H9 (cell line): ENCODE measurements around the gene KCNMA1. TPM values are rescaled to one million over a fixed set of nuclear protein-coding genes. Genes with fewer than 3 reads are reported as not detected.

Experiments used
- DNase-seq: peaks from one replicate; pipeline ENCODE4 v3.0.0-alpha.2; 2017
- H2AFZ ChIP-seq: one replicate; pipeline ENCODE4 v1.6.1; 2013; ENCODE audit warnings: mild to moderate bottlenecking, low read length, control low read depth, moderate library complexity
- H2AK5ac ChIP-seq: 2 replicates; pipeline ENCODE4 v1.6.1; 2013; ENCODE audit warnings: low read length, control low read depth, mixed read lengths; ENCODE audit not compliant: insufficient read length
- H2BK120ac ChIP-seq: one replicate; pipeline ENCODE4 v1.6.1; 2013; ENCODE audit warnings: low read depth, mild to moderate bottlenecking, low read length, control low read depth, inconsistent platforms; ENCODE audit not compliant: poor library complexity, severe bottlenecking
- H2BK12ac ChIP-seq: 2 replicates; pipeline ENCODE4 v1.6.1; 2013; ENCODE audit warnings: low read length, control low read depth, mixed read lengths, low read depth; ENCODE audit not compliant: insufficient read length
- H2BK15ac ChIP-seq: 2 replicates; pipeline ENCODE4 v1.6.1; 2013; ENCODE audit warnings: low read depth, low read length, control low read depth
- H2BK20ac ChIP-seq: one replicate; pipeline ENCODE4 v1.6.1; 2013; ENCODE audit warnings: low read depth, mild to moderate bottlenecking, low read length, control low read depth, inconsistent platforms; ENCODE audit not compliant: poor library complexity, severe bottlenecking
- H2BK5ac ChIP-seq: 2 replicates; pipeline ENCODE4 v1.6.1; 2013; ENCODE audit warnings: low read length, control low read depth, mixed read lengths; ENCODE audit not compliant: insufficient read length
- H3K14ac ChIP-seq: 2 replicates; pipeline ENCODE4 v1.6.1; 2013; ENCODE audit warnings: low read length, control low read depth; ENCODE audit not compliant: insufficient read depth
- H3K18ac ChIP-seq: 2 replicates; pipeline ENCODE4 v1.6.1; 2013; ENCODE audit warnings: low read depth, mild to moderate bottlenecking, mixed read lengths, low read length, control low read depth; ENCODE audit not compliant: insufficient read length
- H3K23ac ChIP-seq: 2 replicates; pipeline ENCODE4 v1.6.1; 2013; ENCODE audit warnings: low read length, control low read depth, mixed read lengths, low read depth; ENCODE audit not compliant: insufficient read length
- H3K23me2 ChIP-seq: 2 replicates; pipeline ENCODE4 v1.6.1; 2013; ENCODE audit warnings: low read depth, mild to moderate bottlenecking, mixed read lengths, low read length, control low read depth; ENCODE audit not compliant: insufficient read length, poor library complexity, severe bottlenecking
- H3K27ac ChIP-seq: 2 replicates; pipeline ENCODE4 v1.5.1; 2013; ENCODE audit warnings: low read length, control low read depth, mixed read lengths, low read depth; ENCODE audit not compliant: insufficient read length
- H3K27me3 ChIP-seq: 2 replicates; pipeline ENCODE4 v1.6.1; 2013; ENCODE audit warnings: low read length, control low read depth, inconsistent platforms; ENCODE audit not compliant: insufficient read depth
- H3K4ac ChIP-seq: 2 replicates; pipeline ENCODE4 v1.6.1; 2013; ENCODE audit warnings: low read depth, mild to moderate bottlenecking, control low read depth, inconsistent platforms, low read length, moderate library complexity
- H3K4me1 ChIP-seq: 2 replicates; pipeline ENCODE4 v1.6.1; 2013; ENCODE audit warnings: low read length, control low read depth, inconsistent platforms; ENCODE audit not compliant: insufficient read depth
- H3K4me2 ChIP-seq: 2 replicates; pipeline ENCODE4 v1.6.1; 2013; ENCODE audit warnings: low read length, control low read depth, mixed read lengths; ENCODE audit not compliant: insufficient read length, insufficient read depth
- H3K56ac ChIP-seq: 2 replicates; pipeline ENCODE4 v1.6.1; 2013; ENCODE audit warnings: low read depth, mild to moderate bottlenecking, mixed read lengths, low read length, control low read depth; ENCODE audit not compliant: insufficient read length
- H3K79me1 ChIP-seq: 2 replicates; pipeline ENCODE4 v1.6.1; 2013; ENCODE audit warnings: low read depth, mild to moderate bottlenecking, moderate library complexity, low read length, control low read depth, inconsistent platforms; ENCODE audit not compliant: insufficient read depth, poor library complexity, severe bottlenecking
- H3K79me2 ChIP-seq: 2 replicates; pipeline ENCODE4 v1.6.1; 2013; ENCODE audit warnings: low read length, control low read depth, inconsistent platforms; ENCODE audit not compliant: insufficient read depth
- H3K9ac ChIP-seq: 2 replicates; pipeline ENCODE4 v1.6.1; 2013; ENCODE audit warnings: low read length, control low read depth, mixed read lengths; ENCODE audit not compliant: insufficient read length; ENCODE audit errors: extremely low read depth
- H3K9me3 ChIP-seq: one replicate; pipeline ENCODE4 v1.6.1; 2013; ENCODE audit warnings: low read depth, low read length, inconsistent platforms; ENCODE audit not compliant: control insufficient read depth
- H3T11ph ChIP-seq: one replicate; pipeline ENCODE4 v1.6.1; 2013; ENCODE audit warnings: mild to moderate bottlenecking, low read length, control low read depth, inconsistent platforms
- H4K20me1 ChIP-seq: one replicate; pipeline ENCODE4 v1.6.1; 2013; ENCODE audit not compliant: control insufficient read depth, insufficient read length, insufficient read depth
- H4K5ac ChIP-seq: 2 replicates; pipeline ENCODE4 v1.6.1; 2013; ENCODE audit warnings: low read depth, mild to moderate bottlenecking, mixed read lengths, low read length, control low read depth; ENCODE audit not compliant: insufficient read length
- H4K8ac ChIP-seq: replicated peaks from 2 replicates; pipeline ENCODE4 v1.6.1; 2013; ENCODE audit warnings: low read length, control low read depth, mixed read lengths, low read depth; ENCODE audit not compliant: insufficient read length
- H4K91ac ChIP-seq: 2 replicates; pipeline ENCODE4 v1.6.1; 2013; ENCODE audit warnings: low read depth, mild to moderate bottlenecking, moderate library complexity, mixed read lengths, low read length, control low read depth; ENCODE audit not compliant: insufficient read length
- H3K27ac Mint-ChIP-seq, 3 experiments: 2 replicates in 2 of 3; 3 replicates in 1 of 3; pipeline ENCODE4 v1.8.0; 2020 to 2021; ENCODE audit warnings: mixed read lengths in 3 of 3, mild to moderate bottlenecking in 1 of 3, moderate library complexity in 1 of 3
- H3K27me3 Mint-ChIP-seq: 2 replicates; pipeline ENCODE4 v1.8.0; 2021; ENCODE audit warnings: low read depth, mild to moderate bottlenecking, moderate library complexity, mixed read lengths
- H3K36me3 Mint-ChIP-seq, 3 experiments: 2 replicates in 2 of 3; 3 replicates in 1 of 3; pipeline ENCODE4 v1.8.0; 2020 to 2021; ENCODE audit warnings: low read depth in 3 of 3, mixed read lengths in 3 of 3; ENCODE audit not compliant: insufficient read depth in 1 of 3
- H3K4me1 Mint-ChIP-seq, 2 experiments: 2 replicates each; pipeline ENCODE4 v1.8.0; 2020; ENCODE audit warnings: mixed read lengths in 2 of 2
- H3K4me3 Mint-ChIP-seq, 2 experiments: 2 replicates in 1 of 2; 3 replicates in 1 of 2; pipeline ENCODE4 v1.8.0; 2020 to 2021; ENCODE audit warnings: mild to moderate bottlenecking in 2 of 2, mixed read lengths in 2 of 2, moderate library complexity in 1 of 2
- H3K9me3 Mint-ChIP-seq, 2 experiments: 2 replicates in 1 of 2; 3 replicates in 1 of 2; pipeline ENCODE4 v1.8.0; 2020; ENCODE audit warnings: mild to moderate bottlenecking in 2 of 2, mixed read lengths in 2 of 2, moderate library complexity in 1 of 2
- CTCF ChIP-seq: fragments of 200-600 bp; sonication (generic); conservative IDR thresholded peaks from 3 replicates; pipeline ENCODE4 v1.8.0; 2021; ENCODE audit warnings: antibody characterized with exemption, mild to moderate bottlenecking
- WGBS: extraction: QIAGEN DNeasy Blood & Tissue Kit; methylation state at CpG from one replicate; pipeline ENCODE4 v1.1.7; 2013; ENCODE audit warnings: missing lambda C conversion rate, low lambda C conversion rate, mixed read lengths; ENCODE audit not compliant: insufficient read length; ENCODE audit errors: extremely low coverage; 5-methylcytosine and 5-hydroxymethylcytosine counted together
- total RNA-seq: library from RNA; stranded (reverse); gene quantifications from 2 replicates; pipeline ENCODE4 v1.2.1, GENCODE V29; 2021

Gene KCNMA1
- total RNA-seq, 1 experiment from 2014 or later: 2.0 TPM

GRCh38 chr10:76970711-76971519 is 666.7 kb downstream of the KCNMA1 start:
- no peaks in the 10 kb centered on the region; the same call in 1 of the 2 replicates for H3K27me3 Mint-ChIP-seq
- H3K14ac ChIP-seq: no peak overlapping the region
- H3K9me3 Mint-ChIP-seq: no peaks in the 10 kb centered on the region
- H3K9ac ChIP-seq: no peak overlapping the region
- no peak for DNase-seq
- H3K27ac Mint-ChIP-seq: no peak overlapping the region
- no peak overlapping the region for H2BK120ac ChIP-seq
- no peak overlapping the region for H2AK5ac ChIP-seq
- H3K27ac ChIP-seq: no peak overlapping the region
- H3K4me1 ChIP-seq: no peaks in the 10 kb centered on the region
- H3K23ac ChIP-seq: no peak overlapping the region
- no peak overlapping the region for H3K4me3 Mint-ChIP-seq
- H3K23me2 ChIP-seq: no peaks in the 10 kb centered on the region
- H3K4me1 Mint-ChIP-seq: peaks cover 11 to 18% of the 10 kb centered on the region in 2 experiments; a peak in 3 of 4 replicates
- H4K20me1 ChIP-seq: no peaks in the 10 kb centered on the region
- no peaks in the 10 kb centered on the region for H3K79me1 ChIP-seq
- H3K36me3 Mint-ChIP-seq: no peaks in the 10 kb centered on the region; a peak in 1 of 7 replicates
- H3K56ac ChIP-seq: no peak overlapping the region
- no peak overlapping the region for H4K5ac ChIP-seq
- TF ChIP-seq CTCF: no peak
- H2BK5ac ChIP-seq: no peak overlapping the region
- no peak overlapping the region for H3T11ph ChIP-seq
- H2BK12ac ChIP-seq: no peak overlapping the region
- no peaks in the 10 kb centered on the region for H3K79me2 ChIP-seq
- no peak overlapping the region for H2AFZ ChIP-seq
- H4K8ac ChIP-seq: no peak overlapping the region
- H3K9me3 ChIP-seq: no peaks in the 10 kb centered on the region
- WGBS: no CpG with 5 or more reads among the region's 6 CpGs
- no peak overlapping the region for H3K4ac ChIP-seq
- H3K4me2 ChIP-seq: no peak overlapping the region
- no peak overlapping the region for H3K18ac ChIP-seq
- no peak overlapping the region for H2BK20ac ChIP-seq
- H4K91ac ChIP-seq: no peak overlapping the region
- H3K27me3 ChIP-seq: no peaks in the 10 kb centered on the region
- H2BK15ac ChIP-seq: no peak overlapping the region
